GM19023 (cell line): ENCODE results near the gene ZNF502.
"Not testable (repeated sequence)": the region's sequence is repeated elsewhere in the genome, so short reads cannot be mapped to it uniquely, and the experiment has no call there.

Experiments used
- ATAC-seq: cut with Tn5 transposase; IDR thresholded peaks from one replicate; pipeline ENCODE4 v1.9.1; 2021; ENCODE audit warnings: mild to moderate bottlenecking, moderate library complexity; ENCODE audit not compliant: unreplicated experiment

Gene ZNF502

GRCh38 chr3:44712455-44713075 is at the start of gene ZNF502:
Gene ZNF502 (plus strand): TSS chr3:44712660. CDS start chr3:44720262, 7,602 bp downstream.
- ATAC-seq, result no peak

- ATAC-seq, result no peak
These were observed 47.3 kb upstream of the ZNF502 start for GRCh38 chr3:44665173-44665572.

- no peak for ATAC-seq
These were observed 46.1 kb upstream of the ZNF502 start for GRCh38 chr3:44666346-44666745.

GRCh38 chr3:44669760-44670159 is 42.7 kb upstream of the ZNF502 start:
- ATAC-seq, result no peak

- ATAC-seq, result not testable (repeated sequence)
These were observed 39.0 kb upstream of the ZNF502 start for GRCh38 chr3:44673466-44673865.

GRCh38 chr3:44674211-44674610 is 38.2 kb upstream of the ZNF502 start:
- no peak for ATAC-seq

- no peak for ATAC-seq
These were observed 33.9 kb upstream of the ZNF502 start for GRCh38 chr3:44678480-44679116.

- no peak for ATAC-seq
These were observed 31.5 kb upstream of the ZNF502 start for GRCh38 chr3:44680921-44681455.

- ATAC-seq, result no peak
These were observed 30.1 kb upstream of the ZNF502 start for GRCh38 chr3:44682182-44682896.

- ATAC-seq, result peak; percentile 85
These were observed 27.2 kb upstream of the ZNF502 start for GRCh38 chr3:44685128-44685800.

- no peak for ATAC-seq
These were observed 24.6 kb upstream of the ZNF502 start for GRCh38 chr3:44687898-44688297.

- ATAC-seq, result no peak
These were observed 9.0 kb downstream of the ZNF502 start for GRCh38 chr3:44721231-44722102.

- ATAC-seq, result no peak
These were observed 9.6 kb downstream of the ZNF502 start for GRCh38 chr3:44722103-44722401.

GRCh38 chr3:44729384-44729910 is 17.0 kb downstream of the ZNF502 start, which contains the start of gene ZNF501:
Gene ZNF501 (plus strand): TSS chr3:44729635. CDS start chr3:44734422, 4,787 bp downstream.
- ATAC-seq, result peak; percentile 85

- ATAC-seq, result no peak
These were observed 22.2 kb downstream of the ZNF502 start for GRCh38 chr3:44734646-44735168.

GRCh38 chr3:44761101-44761423 is 48.6 kb downstream of the ZNF502 start:
- ATAC-seq, result no peak

GRCh38 chr3:44761424-44762169 is 49.1 kb downstream of the ZNF502 start, which contains the start of the genes KIAA1143 and KIF15:
Gene KIAA1143 (minus strand): TSS chr3:44761619. CDS start chr3:44761602, 17 bp downstream.
Gene KIF15 (plus strand): TSS chr3:44761794. CDS start chr3:44761866, 72 bp downstream.
- peak; percentile 83 for ATAC-seq

- peak; percentile 32 for ATAC-seq
These were observed 49.8 kb downstream of the ZNF502 start for GRCh38 chr3:44762170-44762677.

GRCh38 chr3:44762690-44763089 is 50.2 kb downstream of the ZNF502 start:
- no peak for ATAC-seq
